ENCODE results near the gene CYP3A7.
"Not testable (repeated sequence)": the region's sequence is repeated elsewhere in the genome, so short reads cannot be mapped to it uniquely, and the experiment has no call there.

The CYP3A7 gene

DNA sequence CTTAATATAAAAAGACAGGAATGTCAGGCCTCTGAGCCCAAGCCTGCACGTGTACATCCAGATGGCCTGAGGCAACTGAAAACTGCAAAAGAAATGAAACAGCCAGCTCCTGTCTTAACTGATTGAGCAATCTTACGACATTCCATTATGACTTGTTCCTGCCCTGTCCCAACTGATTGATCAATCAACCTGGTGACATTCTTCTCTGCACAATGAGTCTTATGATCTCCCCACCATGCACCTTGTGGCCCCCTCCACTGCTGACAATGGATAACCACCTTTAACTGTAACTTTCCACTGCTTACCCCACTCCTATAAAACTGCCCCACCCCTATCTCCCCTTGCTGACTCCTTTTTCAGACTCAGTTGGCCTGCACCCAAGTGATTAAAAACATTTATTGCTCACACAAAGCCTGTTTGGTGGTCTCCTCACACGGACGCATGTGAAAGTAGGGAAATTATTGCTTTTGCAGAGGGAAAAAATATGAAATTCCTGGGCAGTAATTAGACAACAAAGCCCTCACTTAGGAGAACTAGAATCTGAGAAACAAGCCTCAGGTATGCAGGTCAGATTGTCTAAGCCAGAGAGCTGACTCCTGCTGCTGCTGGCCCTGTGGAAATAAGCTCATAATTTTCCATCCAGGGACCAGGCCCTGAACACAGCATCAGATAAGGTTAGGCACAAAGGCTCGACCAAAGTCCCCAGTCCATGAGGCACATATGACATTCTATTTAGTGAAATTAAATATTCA is 5.3 kb downstream of the CYP3A7 start:
- no peak for TF ChIP-seq ARNT (IDR thresholded peaks at IDR 0.05)
- TF ChIP-seq L3MBTL2 (conservative IDR thresholded peaks at IDR 0.05): no peak
- TF ChIP-seq LEF1 (IDR thresholded peaks at IDR 0.05; ENCODE audit: borderline replicate concordance): no peak
- TF ChIP-seq SUZ12 (IDR thresholded peaks at IDR 0.05): no peak
- TF ChIP-seq CTBP1 (IDR thresholded peaks at IDR 0.05; ENCODE audit: borderline replicate concordance): no peak
- TF ChIP-seq BHLHE40 (IDR thresholded peaks at IDR 0.05; ENCODE audit: borderline replicate concordance): no peak
- no peak for TF ChIP-seq ELF4 (IDR thresholded peaks at IDR 0.05)
- no peak for TF ChIP-seq NFRKB (IDR thresholded peaks at IDR 0.05)
- TF ChIP-seq FOXK2 (IDR thresholded peaks at IDR 0.05): no peak
- TF ChIP-seq HDGF (IDR thresholded peaks at IDR 0.05; ENCODE audit: borderline replicate concordance): no peak
- TF ChIP-seq, protein P1, sequence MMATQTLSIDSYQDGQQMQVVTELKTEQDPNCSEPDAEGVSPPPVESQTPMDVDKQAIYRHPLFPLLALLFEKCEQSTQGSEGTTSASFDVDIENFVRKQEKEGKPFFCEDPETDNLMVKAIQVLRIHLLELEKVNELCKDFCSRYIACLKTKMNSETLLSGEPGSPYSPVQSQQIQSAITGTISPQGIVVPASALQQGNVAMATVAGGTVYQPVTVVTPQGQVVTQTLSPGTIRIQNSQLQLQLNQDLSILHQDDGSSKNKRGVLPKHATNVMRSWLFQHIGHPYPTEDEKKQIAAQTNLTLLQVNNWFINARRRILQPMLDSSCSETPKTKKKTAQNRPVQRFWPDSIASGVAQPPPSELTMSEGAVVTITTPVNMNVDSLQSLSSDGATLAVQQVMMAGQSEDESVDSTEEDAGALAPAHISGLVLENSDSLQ (IDR thresholded peaks at IDR 0.05): no peak
- TF ChIP-seq TARDBP (IDR thresholded peaks at IDR 0.05): no peak
- no peak for TF ChIP-seq SP1 (IDR thresholded peaks at IDR 0.05)
- TF ChIP-seq ZNF384 (IDR thresholded peaks at IDR 0.05): no peak
- TF ChIP-seq FOXM1 (IDR thresholded peaks at IDR 0.05; ENCODE audit: borderline replicate concordance): no peak
- no peak for TF ChIP-seq FOXA1 (IDR thresholded peaks at IDR 0.05)
- ChIA-PET CTCF (no interaction called here), POLR2A (no interaction called here)
- no peak for DNase-seq (ENCODE audit: extremely low spot score)

DNA sequence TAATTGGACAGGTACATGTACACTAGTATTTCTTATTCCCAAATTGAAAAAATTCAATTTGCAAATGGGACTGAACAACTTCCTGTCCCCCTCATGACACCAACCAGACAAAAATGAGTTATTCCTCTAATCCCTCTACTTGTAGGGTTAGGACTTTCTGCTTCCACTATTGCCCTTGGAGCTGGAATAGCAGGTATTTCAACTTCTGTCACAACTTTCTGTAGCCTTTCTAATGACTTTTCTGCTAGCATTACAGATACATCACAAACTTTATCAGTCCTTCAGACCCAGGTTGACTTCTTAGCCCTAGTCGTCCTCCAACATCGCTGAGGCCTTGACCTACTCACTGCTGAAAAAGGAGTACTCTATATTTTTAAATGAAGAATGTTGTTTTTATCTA is 6.4 kb downstream of the CYP3A7 start:
- TF ChIP-seq L3MBTL2 (conservative IDR thresholded peaks at IDR 0.05) (no peak), NFRKB (IDR thresholded peaks at IDR 0.05) (no peak), FOXA1 (IDR thresholded peaks at IDR 0.05) (no peak)
- DNase-seq (ENCODE audit: extremely low spot score): no peak
- CTCF ChIA-PET: no interaction called here
- POLR2A ChIA-PET: no interaction called here

- CTCF ChIA-PET, POLR2A ChIA-PET: not testable (repeated sequence)
Measured at GRCh38 chr7:99723201-99723600, 11.8 kb downstream of the CYP3A7 start.

GRCh38 chr7:99720800-99721595 is 14.0 kb downstream of the CYP3A7 start:
- no peak for DNase-seq (ENCODE audit: extremely low spot score)
- no peak for TF ChIP-seq ELF4 (IDR thresholded peaks at IDR 0.05)
- TF ChIP-seq, protein P1 (IDR thresholded peaks at IDR 0.05): no peak
- TF ChIP-seq FOXM1 (IDR thresholded peaks at IDR 0.05; ENCODE audit: borderline replicate concordance): no peak
- no peak for TF ChIP-seq NFRKB (IDR thresholded peaks at IDR 0.05)
- TF ChIP-seq FOXA1 (IDR thresholded peaks at IDR 0.05): no peak
- TF ChIP-seq ARNT (IDR thresholded peaks at IDR 0.05): no peak
- TF ChIP-seq SP1 (IDR thresholded peaks at IDR 0.05): no peak

More at GRCh38 chr7:99723201-99723600, 11.8 kb downstream of the CYP3A7 start:
- not testable (repeated sequence) for DNase-seq (ENCODE audit: extremely low spot score)

DNA sequence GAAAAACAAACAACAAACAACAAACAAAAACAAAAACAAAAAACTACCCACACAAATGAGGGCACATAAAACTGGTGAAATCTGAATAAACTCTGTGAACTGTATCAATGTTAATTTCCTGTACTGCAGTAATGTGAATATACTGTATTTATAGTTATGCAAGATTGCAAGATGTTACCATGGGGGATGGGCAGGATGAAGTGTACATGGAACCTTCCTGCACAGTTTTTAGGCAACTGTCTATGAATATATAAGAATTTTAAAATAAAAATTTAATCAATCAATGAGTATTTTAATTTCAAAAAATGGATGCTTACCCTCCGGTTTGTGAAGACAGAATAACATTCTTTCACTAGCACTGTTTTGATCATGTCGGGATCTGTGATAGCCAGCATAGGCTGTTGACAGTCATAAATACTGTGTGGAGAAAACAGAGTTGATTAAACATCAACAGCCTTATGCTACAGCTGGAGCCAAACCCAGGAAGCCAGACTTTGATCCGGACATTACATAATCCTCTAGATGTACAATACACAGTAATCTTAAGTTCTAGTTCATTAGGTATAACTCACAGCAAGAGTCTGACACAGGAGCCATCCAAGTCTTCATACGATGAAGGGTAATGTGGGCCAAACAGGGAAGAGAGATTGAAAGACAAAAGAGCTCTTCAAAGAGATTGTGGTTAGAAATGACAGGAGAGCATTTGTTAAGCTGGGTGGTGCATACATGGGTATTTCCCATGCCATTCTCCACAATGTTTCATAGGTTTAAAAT is 14.8 kb downstream of the CYP3A7 start:
- no peak for TF ChIP-seq BHLHE40 (IDR thresholded peaks at IDR 0.05; ENCODE audit: borderline replicate concordance)
- no peak for TF ChIP-seq L3MBTL2 (conservative IDR thresholded peaks at IDR 0.05)
- TF ChIP-seq ARNT (IDR thresholded peaks at IDR 0.05): no peak
- TF ChIP-seq ELF4 (IDR thresholded peaks at IDR 0.05): no peak
- no peak for TF ChIP-seq LEF1 (IDR thresholded peaks at IDR 0.05; ENCODE audit: borderline replicate concordance)
- TF ChIP-seq SUZ12 (IDR thresholded peaks at IDR 0.05): no peak
- no peak for TF ChIP-seq FOXA1 (IDR thresholded peaks at IDR 0.05)
- TF ChIP-seq, protein P1 (IDR thresholded peaks at IDR 0.05): no peak
- TF ChIP-seq HDGF (IDR thresholded peaks at IDR 0.05; ENCODE audit: borderline replicate concordance): no peak
- no peak for TF ChIP-seq CTBP1 (IDR thresholded peaks at IDR 0.05; ENCODE audit: borderline replicate concordance)
- no peak for DNase-seq (ENCODE audit: extremely low spot score)
- POLR2A ChIA-PET: no interaction called here
- CTCF ChIA-PET: no interaction called here

More at GRCh38 chr7:99720800-99721595, 14.0 kb downstream of the CYP3A7 start:
- CTCF ChIA-PET: no interaction called here
- POLR2A ChIA-PET: no interaction called here

GRCh38 chr7:99713995-99714570 is 20.9 kb downstream of the CYP3A7 start:
- ChIA-PET POLR2A (no interaction called here), CTCF (no interaction called here)
- no peak for TF ChIP-seq HDGF (IDR thresholded peaks at IDR 0.05; ENCODE audit: borderline replicate concordance)
- no peak for DNase-seq (ENCODE audit: extremely low spot score)

All from HEK293T (cell line).